AG08395 (cell line): Measurements from ENCODE around the gene SMYD2.

Experiments
- DNase-seq: peaks from one replicate; pipeline ENCODE4 v3.0.0; 2012; ENCODE audit warnings: mixed read lengths, low spot score

Gene SMYD2

GRCh38 chr1:214303141-214303930, 22.4 kb downstream of the SMYD2 start:
- no peak for DNase-seq

- DNase-seq, result no peak
Measured at GRCh38 chr1:214305164-214305751, 24.3 kb downstream of the SMYD2 start.

GRCh38 chr1:214306269-214306668, 25.3 kb downstream of the SMYD2 start:
- DNase-seq, result no peak

- DNase-seq, result no peak
Measured at GRCh38 chr1:214310010-214310409, 29.1 kb downstream of the SMYD2 start.

GRCh38 chr1:214310777-214311690, 30.1 kb downstream of the SMYD2 start:
- no peak for DNase-seq

- no peak for DNase-seq
Measured at GRCh38 chr1:214312530-214313051, 31.6 kb downstream of the SMYD2 start.

- no peak for DNase-seq
Measured at GRCh38 chr1:214314178-214314843, 33.4 kb downstream of the SMYD2 start.

GRCh38 chr1:214316593-214316992, 35.6 kb downstream of the SMYD2 start:
- DNase-seq, result peak; percentile 21

- DNase-seq, result no peak
Measured at GRCh38 chr1:214317300-214317699, 36.3 kb downstream of the SMYD2 start.

GRCh38 chr1:214317734-214318133, 36.8 kb downstream of the SMYD2 start:
- DNase-seq, result no peak

- DNase-seq, result no peak
Measured at GRCh38 chr1:214318356-214318755, 37.4 kb downstream of the SMYD2 start.

- no peak for DNase-seq
Measured at GRCh38 chr1:214318956-214319736, 38.2 kb downstream of the SMYD2 start.

GRCh38 chr1:214319938-214320337, 39.0 kb downstream of the SMYD2 start:
- no peak for DNase-seq

- no peak for DNase-seq
Measured at GRCh38 chr1:214321705-214322453, 40.9 kb downstream of the SMYD2 start.

- DNase-seq, result no peak
Measured at GRCh38 chr1:214324896-214325800, 44.2 kb downstream of the SMYD2 start.

- no peak for DNase-seq
Measured at GRCh38 chr1:214326406-214326805, 45.4 kb downstream of the SMYD2 start.

- DNase-seq, result no peak
Measured at GRCh38 chr1:214327514-214327913, 46.6 kb downstream of the SMYD2 start.

- peak; percentile 88 for DNase-seq
Measured at GRCh38 chr1:214328770-214329469, 48.0 kb downstream of the SMYD2 start.
